BJ (cell line): Measurements from ENCODE around the gene AHSP. TPM values are rescaled to one million over a fixed set of nuclear protein-coding genes. Genes with fewer than 3 reads are reported as not detected.

ENCODE experiments used
- CTCF ChIA-PET: fragments of 350-600 bp; formaldehyde crosslinking; extraction: SDS; loops from one replicate; lab custom pipeline; 2021; ENCODE audit warnings: antibody characterized with exemption, inconsistent platforms; lab: Yijun Ruan, JAX
- POLR2A ChIA-PET: fragments of 300-600 bp; sonication (Branson Sonifier 250); formaldehyde crosslinking; extraction: SDS; loops from one replicate; lab custom pipeline; 2021; ENCODE audit warnings: antibody characterized with exemption; lab: Charles Lee
- DNase-seq: peaks from one replicate; pipeline ENCODE4 v3.0.0-alpha.2; 2011; ENCODE audit warnings: low read depth
- H3K27me3 ChIP-seq: 2 replicates; pipeline ENCODE4 v1.6.0; 2011; ENCODE audit warnings: low read length; ENCODE audit not compliant: control insufficient read depth, insufficient read depth
- H3K36me3 ChIP-seq: 2 replicates; pipeline ENCODE4 v1.5.1; 2011; ENCODE audit warnings: low read length; ENCODE audit not compliant: control insufficient read depth, insufficient read depth
- H3K4me3 ChIP-seq: 2 replicates; pipeline ENCODE4 v1.5.1; 2011; ENCODE audit warnings: low read depth, mild to moderate bottlenecking, control low read depth, low read length
- polyA plus RNA-seq: library from polyadenylated mRNA; depleted of rRNA; stranded (reverse); fragments of >200 nt; gene quantifications from 2 replicates; pipeline ENCODE4 v1.2.3, GENCODE V29; 2011
- TF ChIP-seq, protein P1 (sequence below): IDR thresholded peaks from 2 replicates; pipeline ENCODE4 v1.5.1; 2011; ENCODE audit warnings: low read depth, mild to moderate bottlenecking, control low read depth, inconsistent platforms, low read length, moderate library complexity; ENCODE audit not compliant: insufficient read depth

AHSP gene
- polyA plus RNA-seq, 1 experiment: not detected

DNA sequence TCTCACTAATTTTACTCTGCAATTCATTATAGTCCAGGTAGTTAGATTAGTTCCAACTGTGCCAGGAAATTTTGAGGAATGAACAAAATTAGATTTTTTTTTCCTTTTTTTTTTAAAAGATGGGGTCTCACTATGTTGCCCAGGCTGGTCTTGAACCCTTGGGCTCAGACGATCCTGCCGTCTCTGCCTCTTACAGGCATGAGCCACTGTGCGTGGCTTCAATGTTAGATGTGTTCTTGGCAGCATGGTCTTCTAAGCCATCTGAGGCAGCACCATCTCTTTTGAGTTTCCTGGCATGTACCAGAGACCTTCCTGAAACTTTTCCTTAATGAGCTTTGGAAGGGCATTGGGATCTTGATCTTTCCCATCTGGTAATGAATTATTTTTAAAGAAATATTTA is 2.6 kb upstream of the AHSP start:
- Histone ChIP-seq H3K27me3 (peaks cover 16% of the 10 kb centered on the region), H3K36me3 (no peaks in the 10 kb centered on the region), H3K4me3 (no peak overlapping the region)
- POLR2A ChIA-PET: no interaction called here
- no peak for DNase-seq
- TF ChIP-seq, protein P1, sequence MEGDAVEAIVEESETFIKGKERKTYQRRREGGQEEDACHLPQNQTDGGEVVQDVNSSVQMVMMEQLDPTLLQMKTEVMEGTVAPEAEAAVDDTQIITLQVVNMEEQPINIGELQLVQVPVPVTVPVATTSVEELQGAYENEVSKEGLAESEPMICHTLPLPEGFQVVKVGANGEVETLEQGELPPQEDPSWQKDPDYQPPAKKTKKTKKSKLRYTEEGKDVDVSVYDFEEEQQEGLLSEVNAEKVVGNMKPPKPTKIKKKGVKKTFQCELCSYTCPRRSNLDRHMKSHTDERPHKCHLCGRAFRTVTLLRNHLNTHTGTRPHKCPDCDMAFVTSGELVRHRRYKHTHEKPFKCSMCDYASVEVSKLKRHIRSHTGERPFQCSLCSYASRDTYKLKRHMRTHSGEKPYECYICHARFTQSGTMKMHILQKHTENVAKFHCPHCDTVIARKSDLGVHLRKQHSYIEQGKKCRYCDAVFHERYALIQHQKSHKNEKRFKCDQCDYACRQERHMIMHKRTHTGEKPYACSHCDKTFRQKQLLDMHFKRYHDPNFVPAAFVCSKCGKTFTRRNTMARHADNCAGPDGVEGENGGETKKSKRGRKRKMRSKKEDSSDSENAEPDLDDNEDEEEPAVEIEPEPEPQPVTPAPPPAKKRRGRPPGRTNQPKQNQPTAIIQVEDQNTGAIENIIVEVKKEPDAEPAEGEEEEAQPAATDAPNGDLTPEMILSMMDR: no peak
- CTCF ChIA-PET: no interaction called here

DNA sequence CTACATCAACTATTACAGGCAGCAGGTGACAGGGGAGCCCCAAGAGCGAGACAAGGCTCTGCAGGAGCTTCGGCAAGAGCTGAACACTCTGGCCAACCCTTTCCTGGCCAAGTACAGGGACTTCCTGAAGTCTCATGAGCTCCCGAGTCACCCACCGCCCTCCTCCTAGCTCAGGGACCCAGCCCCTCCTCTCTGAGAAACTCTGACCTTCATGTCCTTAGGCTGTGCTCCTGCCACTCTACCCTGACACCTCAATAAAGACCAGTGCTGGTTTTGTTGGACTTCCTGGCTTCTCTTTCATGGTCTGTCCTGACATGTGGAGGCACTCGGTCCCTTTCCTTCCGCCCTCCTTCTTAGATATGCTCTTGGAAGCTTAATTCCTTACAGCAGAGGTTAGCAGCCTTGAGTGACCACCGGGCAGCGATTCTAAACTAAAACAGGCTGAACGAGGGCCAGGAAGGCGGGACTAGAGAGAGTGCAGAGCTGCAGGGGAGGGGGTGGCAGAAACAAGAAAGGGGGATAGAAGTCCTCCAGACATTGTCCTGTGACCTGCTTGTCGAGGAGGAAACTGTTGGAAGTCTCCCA is 915 bp downstream of the AHSP start:
- ChIA-PET POLR2A (interaction anchor here (0.7 kb wide), 1 partner anchor 20 kb away, joined by 3 read pairs; the partner anchor contains the start of gene RUSF1), CTCF (no interaction called here)
- no peaks in the 10 kb centered on the region for H3K36me3 ChIP-seq
- TF ChIP-seq, protein P1: no peak
- peaks cover 18% of the 10 kb centered on the region for H3K27me3 ChIP-seq
- peak overlapping the region; percentile 34 for H3K4me3 ChIP-seq
- no peak for DNase-seq

DNA sequence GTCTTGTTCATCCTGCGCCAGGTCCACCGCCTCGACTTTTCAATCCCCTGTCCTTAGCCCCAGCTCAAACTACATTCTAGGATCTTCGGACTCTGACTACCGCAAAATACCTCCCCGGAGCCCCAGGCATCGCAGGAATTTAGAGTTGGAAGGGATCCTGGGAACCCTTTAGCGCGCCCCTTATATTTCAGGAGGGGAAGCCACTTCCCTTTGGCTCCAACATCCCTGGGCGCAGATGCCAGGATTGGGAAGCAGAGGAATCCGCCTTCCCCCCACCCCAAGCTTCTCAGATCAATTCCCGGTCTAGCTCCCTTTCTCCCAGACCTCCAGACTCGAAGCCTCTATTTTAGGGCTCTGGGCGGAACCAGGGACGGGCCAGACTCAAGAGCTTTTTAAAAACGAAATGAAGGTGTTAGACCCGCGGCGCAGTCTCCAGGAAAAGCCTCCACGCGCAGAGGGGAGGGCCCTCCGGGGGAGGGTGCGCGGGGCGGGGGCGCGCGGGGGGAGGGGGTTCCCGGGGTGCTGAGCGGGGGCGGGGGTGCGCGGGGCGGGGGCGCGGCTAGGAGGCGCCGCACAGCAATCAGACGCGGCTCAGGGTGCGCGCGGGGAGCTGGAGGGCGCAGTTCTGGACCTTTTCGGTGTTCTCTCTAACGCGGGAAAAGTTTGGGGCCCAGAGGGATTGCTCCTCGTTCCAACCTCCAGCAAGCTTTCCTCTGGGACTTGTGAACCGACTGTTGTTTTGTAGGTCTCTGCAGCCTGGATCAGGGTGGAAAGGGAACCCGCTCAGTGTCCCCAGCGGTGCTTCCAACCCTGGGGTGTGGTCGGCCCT is 1.6 kb downstream of the AHSP start:
- DNase-seq: no peak
- POLR2A ChIA-PET: interaction anchor here (0.7 kb wide), 1 partner anchor 21 kb away, joined by 3 read pairs; the partner anchor contains the start of gene RUSF1
- Histone ChIP-seq H3K36me3 (no peaks in the 10 kb centered on the region), H3K27me3 (peaks cover 18% of the 10 kb centered on the region), H3K4me3 (peak overlapping the region; percentile 34)
- CTCF ChIA-PET: no interaction called here
- TF ChIP-seq, protein P1: no peak

DNA sequence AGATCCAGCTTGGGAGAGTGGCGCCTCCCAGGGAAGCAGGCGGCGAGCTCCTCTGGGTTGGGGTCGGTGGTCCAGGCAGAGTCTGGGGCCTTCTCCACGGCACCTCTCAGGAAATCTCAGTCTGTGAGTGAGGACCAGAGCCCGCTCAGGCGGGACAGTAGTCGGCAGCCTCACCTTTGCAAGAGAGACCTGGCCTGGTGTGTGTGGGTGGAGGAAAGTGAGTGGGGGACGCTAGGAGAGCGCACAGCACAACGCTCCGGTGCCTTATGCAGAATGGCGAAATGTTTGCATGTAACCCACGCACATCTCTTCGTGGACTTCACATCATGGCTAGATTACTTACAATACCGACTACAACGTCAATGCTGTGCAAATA is 2.2 kb downstream of the AHSP start:
- H3K27me3 ChIP-seq: peaks cover 18% of the 10 kb centered on the region
- no peaks in the 10 kb centered on the region for H3K36me3 ChIP-seq
- POLR2A ChIA-PET: no interaction called here
- TF ChIP-seq, protein P1: no peak
- H3K4me3 ChIP-seq: peak overlapping the region; percentile 34; the same call in 1 of the 2 replicates
- no peak for DNase-seq
- CTCF ChIA-PET: no interaction called here

GRCh38 chr16:31530405-31530804 is 2.7 kb downstream of the AHSP start:
- CTCF ChIA-PET: no interaction called here
- TF ChIP-seq, protein P1: no peak
- no peak for DNase-seq
- POLR2A ChIA-PET: no interaction called here
- Histone ChIP-seq H3K36me3 (no peaks in the 10 kb centered on the region), H3K27me3 (peaks cover 18% of the 10 kb centered on the region), H3K4me3 (no peak overlapping the region)
